ENCODE measurements around the gene CHST11.

DNA sequence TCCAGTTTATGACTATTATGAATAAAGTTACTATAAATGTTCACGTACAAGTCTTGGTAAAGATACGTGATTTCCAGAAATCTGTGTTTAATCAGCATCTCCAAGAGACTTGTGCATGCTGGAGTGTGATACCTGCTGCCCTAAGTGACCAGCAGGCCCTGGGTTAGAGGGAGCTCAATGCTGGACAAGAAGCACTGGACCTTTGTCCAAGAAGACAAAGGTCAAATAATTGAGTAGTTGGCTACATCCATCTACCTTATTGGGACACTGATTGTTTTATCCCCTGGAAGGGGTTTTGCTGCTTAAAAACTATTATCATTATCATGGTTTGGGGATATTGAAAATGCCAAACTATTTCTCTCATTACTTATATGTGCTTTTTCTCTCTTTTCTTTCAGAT, 37.0 kb upstream of the CHST11 start:
- TF ChIP-seq, protein P1, sequence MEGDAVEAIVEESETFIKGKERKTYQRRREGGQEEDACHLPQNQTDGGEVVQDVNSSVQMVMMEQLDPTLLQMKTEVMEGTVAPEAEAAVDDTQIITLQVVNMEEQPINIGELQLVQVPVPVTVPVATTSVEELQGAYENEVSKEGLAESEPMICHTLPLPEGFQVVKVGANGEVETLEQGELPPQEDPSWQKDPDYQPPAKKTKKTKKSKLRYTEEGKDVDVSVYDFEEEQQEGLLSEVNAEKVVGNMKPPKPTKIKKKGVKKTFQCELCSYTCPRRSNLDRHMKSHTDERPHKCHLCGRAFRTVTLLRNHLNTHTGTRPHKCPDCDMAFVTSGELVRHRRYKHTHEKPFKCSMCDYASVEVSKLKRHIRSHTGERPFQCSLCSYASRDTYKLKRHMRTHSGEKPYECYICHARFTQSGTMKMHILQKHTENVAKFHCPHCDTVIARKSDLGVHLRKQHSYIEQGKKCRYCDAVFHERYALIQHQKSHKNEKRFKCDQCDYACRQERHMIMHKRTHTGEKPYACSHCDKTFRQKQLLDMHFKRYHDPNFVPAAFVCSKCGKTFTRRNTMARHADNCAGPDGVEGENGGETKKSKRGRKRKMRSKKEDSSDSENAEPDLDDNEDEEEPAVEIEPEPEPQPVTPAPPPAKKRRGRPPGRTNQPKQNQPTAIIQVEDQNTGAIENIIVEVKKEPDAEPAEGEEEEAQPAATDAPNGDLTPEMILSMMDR (IDR thresholded peaks at IDR 0.05; ENCODE audit: low read depth, low read length, poor library complexity, severe bottlenecking): no peak
- no peak for TF ChIP-seq EZH2phosphoT487 (IDR thresholded peaks at IDR 0.05; ENCODE audit: borderline replicate concordance, low read length)

Measured in DOHH2 (cell line).